ENCODE data around the gene PRH2. TPM values are rescaled to one million over a fixed set of nuclear protein-coding genes. Genes with fewer than 3 reads are reported as not detected.

Gene PRH2
- total and polyA plus RNA-seq, 2 of the 4 experiments (the other 2 are of a cell fraction), result 0.34 TPM; not detected in 1

DNA sequence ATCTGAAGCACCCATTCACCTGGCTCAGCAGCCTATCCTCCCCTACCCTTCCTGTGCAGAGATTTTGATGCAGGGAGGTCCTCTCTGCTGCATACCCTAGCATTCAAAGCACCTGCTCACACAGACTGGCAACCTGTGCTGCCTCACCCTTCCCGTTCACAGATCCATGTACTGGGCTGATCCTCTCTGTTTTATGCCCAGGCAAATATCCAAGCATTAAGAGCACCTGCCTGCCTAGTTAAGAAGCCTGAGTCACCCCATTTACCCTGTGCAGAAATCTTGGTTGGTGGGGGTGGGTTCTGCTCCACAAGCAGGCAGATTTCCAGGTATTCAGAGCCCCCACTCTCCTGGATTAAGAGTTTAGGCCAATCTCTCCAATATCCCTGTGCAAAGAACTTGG is 28.1 kb upstream of the PRH2 start:
- H3K9me3 ChIP-seq (ENCODE audit: control insufficient read depth, insufficient read depth, low read length), result no peaks in the 10 kb centered on the region
- no peak overlapping the region for H4K8ac ChIP-seq (ENCODE audit: low read depth in 2 of 2, low read length in 2 of 2)
- no CpG with 5 or more reads among the region's 1 CpG for WGBS, 2 experiments (ENCODE audit: extremely low coverage in 2 of 2, insufficient read length in 1 of 2)
- H4K91ac ChIP-seq (ENCODE audit: insufficient read depth, low read depth, low read length), result no peak overlapping the region
- H3K36me3 ChIP-seq (ENCODE audit: control insufficient read depth, insufficient read depth, low read length), result no peaks in the 10 kb centered on the region
- dilution Hi-C loops (cut with HindIII; ENCODE audit: low sequenced_read_pairs, unreplicated experiment) (no loop called here), intact Hi-C loops (cut with micrococcal nuclease) (no loop called here), in situ Hi-C loops (cut with MboI; ENCODE audit: low sequenced_read_pairs) (no loop called here)
- H3K14ac ChIP-seq (replicated peaks; ENCODE audit: low read depth, low read length), result no peak overlapping the region
- no peak overlapping the region for H2BK15ac ChIP-seq (ENCODE audit: low read depth, low read length)
- peaks cover 0 to 7% of the 10 kb centered on the region in 2 experiments; a peak in 1 of 4 replicates for H3K79me1 ChIP-seq (ENCODE audit: low read depth in 1 of 2, low read length in 2 of 2)
- no peak overlapping the region for H2BK120ac ChIP-seq (ENCODE audit: low read depth, low read length)
- H4K20me1 ChIP-seq (ENCODE audit: insufficient read depth, low read length), result no peaks in the 10 kb centered on the region
- no peak overlapping the region for H2BK5ac ChIP-seq (ENCODE audit: low read depth, low read length, poor library complexity, severe bottlenecking)
- no peak overlapping the region for H2AFZ ChIP-seq (replicated peaks; ENCODE audit: low read length, poor library complexity)
- TF ChIP-seq, protein P1, sequence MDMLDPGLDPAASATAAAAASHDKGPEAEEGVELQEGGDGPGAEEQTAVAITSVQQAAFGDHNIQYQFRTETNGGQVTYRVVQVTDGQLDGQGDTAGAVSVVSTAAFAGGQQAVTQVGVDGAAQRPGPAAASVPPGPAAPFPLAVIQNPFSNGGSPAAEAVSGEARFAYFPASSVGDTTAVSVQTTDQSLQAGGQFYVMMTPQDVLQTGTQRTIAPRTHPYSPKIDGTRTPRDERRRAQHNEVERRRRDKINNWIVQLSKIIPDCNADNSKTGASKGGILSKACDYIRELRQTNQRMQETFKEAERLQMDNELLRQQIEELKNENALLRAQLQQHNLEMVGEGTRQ (IDR thresholded peaks at IDR 0.05; ENCODE audit: low read depth, low read length), result no peak
- no peak for TF ChIP-seq RAD21 (IDR thresholded peaks at IDR 0.05; ENCODE audit: low read length)
- TF ChIP-seq, protein P2, sequence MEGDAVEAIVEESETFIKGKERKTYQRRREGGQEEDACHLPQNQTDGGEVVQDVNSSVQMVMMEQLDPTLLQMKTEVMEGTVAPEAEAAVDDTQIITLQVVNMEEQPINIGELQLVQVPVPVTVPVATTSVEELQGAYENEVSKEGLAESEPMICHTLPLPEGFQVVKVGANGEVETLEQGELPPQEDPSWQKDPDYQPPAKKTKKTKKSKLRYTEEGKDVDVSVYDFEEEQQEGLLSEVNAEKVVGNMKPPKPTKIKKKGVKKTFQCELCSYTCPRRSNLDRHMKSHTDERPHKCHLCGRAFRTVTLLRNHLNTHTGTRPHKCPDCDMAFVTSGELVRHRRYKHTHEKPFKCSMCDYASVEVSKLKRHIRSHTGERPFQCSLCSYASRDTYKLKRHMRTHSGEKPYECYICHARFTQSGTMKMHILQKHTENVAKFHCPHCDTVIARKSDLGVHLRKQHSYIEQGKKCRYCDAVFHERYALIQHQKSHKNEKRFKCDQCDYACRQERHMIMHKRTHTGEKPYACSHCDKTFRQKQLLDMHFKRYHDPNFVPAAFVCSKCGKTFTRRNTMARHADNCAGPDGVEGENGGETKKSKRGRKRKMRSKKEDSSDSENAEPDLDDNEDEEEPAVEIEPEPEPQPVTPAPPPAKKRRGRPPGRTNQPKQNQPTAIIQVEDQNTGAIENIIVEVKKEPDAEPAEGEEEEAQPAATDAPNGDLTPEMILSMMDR (conservative IDR thresholded peaks at IDR 0.05; ENCODE audit: low read depth, low read length), result no peak
- TF ChIP-seq CEBPB (IDR thresholded peaks at IDR 0.05; ENCODE audit: low read depth, low read length), result no peak
- TF ChIP-seq RCOR1 (IDR thresholded peaks at IDR 0.05; ENCODE audit: insufficient replicate concordance, low read length), result no peak
- no peak for TF ChIP-seq RFX5 (IDR thresholded peaks at IDR 0.05; ENCODE audit: low read depth, low read length)
- TF ChIP-seq, protein P3, sequence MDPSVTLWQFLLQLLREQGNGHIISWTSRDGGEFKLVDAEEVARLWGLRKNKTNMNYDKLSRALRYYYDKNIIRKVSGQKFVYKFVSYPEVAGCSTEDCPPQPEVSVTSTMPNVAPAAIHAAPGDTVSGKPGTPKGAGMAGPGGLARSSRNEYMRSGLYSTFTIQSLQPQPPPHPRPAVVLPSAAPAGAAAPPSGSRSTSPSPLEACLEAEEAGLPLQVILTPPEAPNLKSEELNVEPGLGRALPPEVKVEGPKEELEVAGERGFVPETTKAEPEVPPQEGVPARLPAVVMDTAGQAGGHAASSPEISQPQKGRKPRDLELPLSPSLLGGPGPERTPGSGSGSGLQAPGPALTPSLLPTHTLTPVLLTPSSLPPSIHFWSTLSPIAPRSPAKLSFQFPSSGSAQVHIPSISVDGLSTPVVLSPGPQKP (IDR thresholded peaks at IDR 0.05; ENCODE audit: borderline replicate concordance, low read depth, low read length), result no peak
- TF ChIP-seq NFE2L2 (IDR thresholded peaks at IDR 0.05; ENCODE audit: low read depth, low read length), result no peak
- ChIA-PET POLR2A (ENCODE audit: unreplicated experiment) (no interaction called here), CTCF (no interaction called here)
- no peak overlapping the region for H3K4me3 ChIP-seq (ENCODE audit: insufficient read depth, low read depth, low read length)
- ATAC-seq (ENCODE audit: low read depth) (no peak), DNase-seq (no peak)
- H3K27me3 ChIP-seq (ENCODE audit: control insufficient read depth, insufficient read depth, low read length), result no peaks in the 10 kb centered on the region
- no peak overlapping the region for H3K18ac ChIP-seq (ENCODE audit: low read depth, low read length)
- H3K27ac ChIP-seq (ENCODE audit: insufficient read depth, low read length), result no peak overlapping the region
- H2AK9ac ChIP-seq (replicated peaks; ENCODE audit: low read depth, low read length, poor library complexity), result no peak overlapping the region
- H3K4me2 ChIP-seq (ENCODE audit: low read depth, low read length), result no peak overlapping the region
- no peak overlapping the region for H2BK20ac ChIP-seq (ENCODE audit: low read depth, low read length)
- H3K56ac ChIP-seq (ENCODE audit: extremely low read depth, insufficient read depth, low read length), result no peak overlapping the region
- no peak overlapping the region for H2AK5ac ChIP-seq (ENCODE audit: low read depth, low read length)
- no peak overlapping the region for H4K5ac ChIP-seq (ENCODE audit: low read depth, low read length)
- H3K9me1 ChIP-seq (ENCODE audit: insufficient read depth, low read length), result no peaks in the 10 kb centered on the region
- BruUV-seq (replicated peaks), result no TSS peak
- no peak overlapping the region for H3K23ac ChIP-seq (ENCODE audit: low read depth, low read length)
- H3K4me1 ChIP-seq (ENCODE audit: control insufficient read depth, insufficient read depth, low read length), result no peaks in the 10 kb centered on the region
- H3K4ac ChIP-seq (ENCODE audit: low read depth, low read length), result no peak overlapping the region
- no peak overlapping the region for H3K9ac ChIP-seq (ENCODE audit: low read depth, low read length)
